Measurements from ENCODE around the gene PRDM16.

PRDM16 gene

DNA sequence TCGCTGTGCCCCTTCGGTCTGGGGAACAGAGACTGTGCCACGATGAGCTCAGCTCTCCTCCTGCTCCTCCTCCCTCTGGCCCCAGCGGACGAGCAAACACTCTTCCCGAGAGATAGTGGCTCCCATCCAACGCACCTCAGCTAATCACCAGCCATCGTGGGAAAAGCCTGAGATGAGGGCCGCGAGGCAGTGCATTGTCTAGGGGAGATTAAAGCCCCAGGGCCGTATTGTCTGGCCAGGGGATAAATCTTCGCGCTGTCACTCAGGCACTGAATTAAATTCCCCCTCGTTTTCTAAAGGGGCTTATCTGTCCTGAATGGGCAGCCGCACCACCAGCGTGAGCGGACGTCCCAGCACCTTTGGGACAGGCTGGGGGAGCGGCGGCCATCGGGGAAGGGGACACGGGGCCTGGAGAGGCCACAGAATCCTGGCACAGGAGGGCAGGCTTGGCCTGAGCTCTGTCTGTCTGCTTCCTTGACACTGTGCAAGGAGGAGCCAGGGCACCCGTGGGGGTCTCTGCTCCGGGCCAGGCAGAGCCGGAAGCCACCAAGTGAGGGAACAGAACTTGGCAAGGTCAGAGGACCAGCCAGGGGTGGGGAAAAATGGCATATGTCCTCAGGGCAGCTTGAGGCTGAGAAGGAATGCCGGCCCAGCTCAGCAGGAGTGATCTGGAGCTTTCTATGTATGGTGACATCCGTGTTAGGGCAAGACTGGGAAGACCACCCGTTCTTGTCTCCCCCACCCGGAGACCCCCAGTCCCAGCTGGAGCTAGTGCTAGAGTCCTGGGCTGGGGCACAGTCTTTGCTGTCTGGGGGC is 32.3 kb downstream of the PRDM16 start:
- DNase-seq (ENCODE audit: low read depth in 1 of 2, low spot score in 1 of 2): no peak
- in situ Hi-C loops (cut with HindIII; ENCODE audit: low pct_unique_long_range_greater_than_20kb, low sequenced_read_pairs): no loop called here
- no peak for TF ChIP-seq JUND (IDR thresholded peaks at IDR 0.05; ENCODE audit: low read depth)

DNA sequence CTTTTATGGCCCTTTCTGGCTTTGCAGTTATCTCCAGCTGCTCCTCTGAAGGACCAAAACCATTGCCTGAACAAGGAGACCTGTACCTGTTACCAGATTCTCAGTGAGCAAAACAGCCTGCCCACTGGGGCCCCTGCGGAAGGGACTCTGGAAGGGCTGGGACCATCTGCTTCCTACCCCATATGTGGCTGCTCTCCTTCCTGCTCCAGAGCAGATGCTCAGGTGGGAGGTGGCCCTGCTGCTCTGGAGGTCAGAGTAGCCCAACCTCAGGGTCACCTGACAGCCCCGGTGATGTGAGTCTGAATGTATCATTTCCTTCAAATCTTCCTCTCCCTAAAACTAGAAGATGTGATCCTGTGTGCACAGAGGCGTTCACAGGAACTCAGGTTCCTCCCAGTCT is 33.6 kb downstream of the PRDM16 start:
- no peak for DNase-seq (ENCODE audit: low read depth in 1 of 2, low spot score in 1 of 2)
- TF ChIP-seq JUND (IDR thresholded peaks at IDR 0.05; ENCODE audit: low read depth): no peak
- in situ Hi-C loops (cut with HindIII; ENCODE audit: low pct_unique_long_range_greater_than_20kb, low sequenced_read_pairs): no loop called here

DNA sequence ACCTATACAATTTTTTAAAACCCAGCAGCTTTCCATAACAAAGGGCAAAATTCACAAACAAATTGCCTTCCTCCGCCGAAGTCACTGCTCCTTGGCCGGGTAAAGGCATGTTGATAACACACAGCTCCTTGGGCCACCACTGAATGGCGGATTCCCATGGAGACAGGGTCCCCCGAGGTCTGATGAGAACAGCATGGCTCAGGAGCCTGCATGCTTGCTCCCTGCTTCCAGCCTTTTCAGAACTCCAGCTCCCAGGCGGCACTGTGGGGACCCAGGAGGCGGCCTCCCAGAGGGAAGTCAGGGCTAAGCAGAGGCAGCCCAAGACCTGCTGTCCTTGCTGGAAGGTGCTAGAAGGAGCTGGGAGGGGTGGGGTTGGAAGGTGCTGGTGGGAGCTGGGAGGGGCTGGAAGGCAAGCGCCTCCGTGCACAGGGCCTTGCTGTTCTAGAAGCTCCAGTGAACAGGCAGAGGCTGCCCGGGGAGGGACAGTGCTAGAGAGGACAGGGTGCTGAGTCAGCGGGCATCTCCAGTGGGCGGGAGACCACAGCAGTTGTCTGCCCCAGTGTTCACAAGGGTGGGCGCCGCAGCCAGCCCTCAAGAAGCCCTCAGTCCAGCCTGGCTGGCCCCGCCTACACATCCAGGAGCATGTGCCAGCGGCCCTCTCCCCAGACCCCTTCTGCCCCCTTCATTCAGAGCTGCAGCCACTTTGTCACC is 35.1 kb downstream of the PRDM16 start:
- in situ Hi-C loops (cut with HindIII; ENCODE audit: low pct_unique_long_range_greater_than_20kb, low sequenced_read_pairs): no loop called here
- DNase-seq (ENCODE audit: low read depth in 1 of 2, low spot score in 1 of 2): no peak
- TF ChIP-seq JUND (IDR thresholded peaks at IDR 0.05; ENCODE audit: low read depth): no peak

DNA sequence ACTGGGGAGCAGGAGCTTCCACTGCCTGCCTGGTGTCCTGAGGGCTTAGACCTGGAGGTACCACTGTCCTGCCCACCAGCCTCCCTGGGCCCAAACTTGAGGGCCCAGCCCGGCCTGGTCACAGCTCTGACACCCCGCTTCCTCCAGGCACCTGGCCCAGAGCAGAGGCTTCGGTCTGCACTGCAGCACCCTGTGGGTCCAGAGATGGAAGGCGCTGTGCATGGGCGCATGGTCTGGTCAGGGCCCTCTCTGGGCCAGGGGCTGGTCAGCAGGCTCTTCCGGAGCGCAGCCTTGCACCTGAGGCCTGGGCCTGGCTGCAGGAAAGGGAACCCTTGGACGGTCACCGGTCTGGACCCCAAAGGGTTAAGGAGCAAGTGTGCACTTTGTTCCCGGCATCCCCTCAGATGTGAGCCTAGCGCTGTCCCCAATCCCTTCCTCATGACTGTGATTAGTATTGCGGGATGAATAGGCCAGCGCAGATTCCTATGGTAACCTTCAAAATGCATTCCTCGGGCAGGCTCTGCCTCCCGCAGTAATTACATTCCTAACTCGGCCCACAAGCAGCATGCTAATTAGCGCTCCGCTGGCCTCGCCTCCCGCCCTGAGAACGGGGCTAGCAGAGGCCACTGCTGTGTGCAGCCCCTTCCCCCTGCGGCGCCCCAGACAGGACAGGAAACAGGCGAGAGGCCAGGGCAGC is 36.3 kb downstream of the PRDM16 start:
- DNase-seq (ENCODE audit: low read depth in 1 of 2, low spot score in 1 of 2): no peak
- no peak for TF ChIP-seq JUND (IDR thresholded peaks at IDR 0.05; ENCODE audit: low read depth)
- in situ Hi-C loops (cut with HindIII; ENCODE audit: low pct_unique_long_range_greater_than_20kb, low sequenced_read_pairs): no loop called here

DNA sequence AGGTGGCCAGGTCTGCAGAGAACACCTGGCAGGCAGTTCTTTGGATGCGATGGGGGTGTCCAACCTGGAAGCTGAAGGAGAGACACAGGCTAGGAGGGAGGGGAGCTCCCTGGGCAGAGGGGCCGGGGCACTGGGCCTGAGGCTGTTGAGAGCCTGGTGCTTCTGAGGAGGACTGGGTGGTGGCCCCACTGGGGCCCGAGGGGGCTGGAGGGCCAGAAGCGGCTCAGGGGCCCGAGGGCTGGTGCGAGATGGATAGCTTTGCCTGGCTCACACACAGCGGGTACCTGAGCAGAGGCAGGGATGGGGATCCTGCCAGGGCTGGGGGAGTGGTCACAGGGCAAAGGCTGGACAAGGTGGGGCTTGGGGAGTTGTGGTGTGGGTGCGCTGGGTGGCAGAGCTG is 37.2 kb downstream of the PRDM16 start:
- TF ChIP-seq JUND (IDR thresholded peaks at IDR 0.05; ENCODE audit: low read depth): no peak
- DNase-seq (ENCODE audit: low read depth in 1 of 2, low spot score in 1 of 2): no peak
- in situ Hi-C loops (cut with HindIII; ENCODE audit: low pct_unique_long_range_greater_than_20kb, low sequenced_read_pairs): no loop called here

DNA sequence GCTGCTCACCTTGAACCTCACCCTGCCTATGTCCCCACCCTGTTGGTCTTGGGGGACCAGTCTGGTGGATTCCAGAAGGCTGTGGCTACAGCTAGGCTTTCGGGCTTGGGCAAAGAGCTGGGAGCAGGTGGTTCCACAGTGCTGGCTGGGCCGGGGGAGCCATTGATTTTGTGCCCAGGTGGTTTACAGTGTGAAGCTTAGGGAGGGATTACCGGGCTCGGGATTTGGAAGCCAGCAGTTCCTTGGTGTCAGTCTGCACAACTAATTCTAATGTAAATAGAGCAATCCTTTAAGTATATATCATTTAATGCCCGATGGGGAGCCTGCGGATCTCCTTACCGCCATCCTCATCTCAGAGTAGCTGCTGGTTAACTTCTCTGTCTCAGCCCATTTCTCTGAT is 38.2 kb downstream of the PRDM16 start:
- no peak for TF ChIP-seq JUND (IDR thresholded peaks at IDR 0.05; ENCODE audit: low read depth)
- in situ Hi-C loops (cut with HindIII; ENCODE audit: low pct_unique_long_range_greater_than_20kb, low sequenced_read_pairs): no loop called here
- no peak for DNase-seq (ENCODE audit: low read depth in 1 of 2, low spot score in 1 of 2)

DNA sequence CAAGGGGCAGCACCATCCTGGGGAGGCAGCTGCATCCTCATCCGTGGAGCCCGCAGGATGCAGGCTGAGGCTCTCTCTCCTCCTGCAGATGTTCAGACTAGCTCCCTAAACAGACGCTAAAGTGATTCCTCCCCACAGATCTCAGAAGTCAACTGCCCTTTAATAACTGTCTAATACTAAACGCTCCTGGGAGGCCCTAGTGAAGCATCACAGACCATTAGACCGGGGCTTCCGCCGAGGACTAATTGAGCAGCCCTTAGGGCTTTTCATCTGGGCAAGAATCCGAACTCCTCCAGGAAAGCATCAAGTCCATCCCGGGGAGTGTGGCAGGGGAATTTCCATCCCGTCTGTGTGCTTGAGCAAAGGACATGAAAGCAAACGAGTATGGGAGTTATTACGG is 40.4 kb downstream of the PRDM16 start:
- in situ Hi-C loops (cut with HindIII; ENCODE audit: low pct_unique_long_range_greater_than_20kb, low sequenced_read_pairs): no loop called here

DNA sequence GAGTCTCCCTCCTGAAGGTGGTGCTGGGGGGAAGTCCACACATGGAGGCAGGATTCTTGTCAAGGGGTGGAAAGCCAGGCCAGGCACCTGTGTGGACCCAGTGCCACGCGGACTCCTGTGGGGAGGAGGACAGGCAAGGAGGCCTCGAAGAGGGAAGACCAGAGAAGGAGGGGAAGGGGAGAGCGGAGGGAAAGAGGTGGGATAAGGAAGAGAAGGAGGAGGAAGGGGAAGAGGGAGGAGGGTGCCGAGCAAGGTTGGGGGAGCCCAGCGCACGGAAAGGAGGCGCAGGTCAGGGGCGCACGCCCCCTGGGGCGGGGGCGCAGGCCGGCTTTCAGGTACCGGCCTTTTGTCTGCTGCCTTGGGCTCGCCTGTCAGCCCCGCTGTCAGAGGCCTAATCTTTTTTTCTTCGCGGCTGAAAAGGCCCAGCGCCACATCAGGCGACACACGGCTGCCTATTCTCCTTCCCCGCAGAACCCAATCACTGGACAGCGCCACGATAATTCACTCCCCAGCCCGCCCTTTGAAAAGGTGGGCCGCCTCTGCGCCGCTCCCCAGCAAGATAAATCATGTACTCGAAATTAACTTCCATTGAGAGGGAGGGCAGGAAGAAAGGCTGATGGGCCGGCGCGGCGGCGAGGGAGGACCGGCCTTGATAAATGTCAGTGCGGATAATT is 42.5 kb downstream of the PRDM16 start:
- TF ChIP-seq JUND (IDR thresholded peaks at IDR 0.05; ENCODE audit: low read depth): no peak
- no peak for DNase-seq (ENCODE audit: low read depth in 1 of 2, low spot score in 1 of 2)
- in situ Hi-C loops (cut with HindIII; ENCODE audit: low pct_unique_long_range_greater_than_20kb, low sequenced_read_pairs): no loop called here

More for the DNA sequence above, 40.4 kb downstream of the PRDM16 start:
- no peak for DNase-seq (ENCODE audit: low read depth in 1 of 2, low spot score in 1 of 2)
- TF ChIP-seq JUND (IDR thresholded peaks at IDR 0.05; ENCODE audit: low read depth): no peak

DNA sequence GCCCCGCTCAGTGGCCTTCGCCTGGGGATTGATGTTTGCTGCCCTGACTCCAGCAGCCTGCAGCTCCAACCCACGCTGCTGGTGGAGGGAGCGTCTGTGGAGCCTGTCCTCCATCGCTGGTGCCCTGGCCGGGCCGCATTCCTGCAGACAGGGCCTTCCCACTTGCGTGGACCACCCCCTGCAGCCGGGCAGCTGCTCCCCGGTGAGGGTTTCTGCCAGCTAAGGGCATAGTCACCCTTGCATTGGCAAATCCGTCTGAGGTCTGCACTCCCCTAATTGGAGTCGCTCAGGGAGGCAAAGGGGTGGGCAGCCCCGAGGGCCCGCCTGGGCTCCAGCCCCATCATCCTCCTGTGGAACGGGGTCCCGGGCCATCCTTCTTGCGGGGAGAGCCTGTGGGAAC is 43.5 kb downstream of the PRDM16 start:
- no peak for TF ChIP-seq JUND (IDR thresholded peaks at IDR 0.05; ENCODE audit: low read depth)
- in situ Hi-C loops (cut with HindIII; ENCODE audit: low pct_unique_long_range_greater_than_20kb, low sequenced_read_pairs): no loop called here
- no peak for DNase-seq (ENCODE audit: low read depth in 1 of 2, low spot score in 1 of 2)

DNA sequence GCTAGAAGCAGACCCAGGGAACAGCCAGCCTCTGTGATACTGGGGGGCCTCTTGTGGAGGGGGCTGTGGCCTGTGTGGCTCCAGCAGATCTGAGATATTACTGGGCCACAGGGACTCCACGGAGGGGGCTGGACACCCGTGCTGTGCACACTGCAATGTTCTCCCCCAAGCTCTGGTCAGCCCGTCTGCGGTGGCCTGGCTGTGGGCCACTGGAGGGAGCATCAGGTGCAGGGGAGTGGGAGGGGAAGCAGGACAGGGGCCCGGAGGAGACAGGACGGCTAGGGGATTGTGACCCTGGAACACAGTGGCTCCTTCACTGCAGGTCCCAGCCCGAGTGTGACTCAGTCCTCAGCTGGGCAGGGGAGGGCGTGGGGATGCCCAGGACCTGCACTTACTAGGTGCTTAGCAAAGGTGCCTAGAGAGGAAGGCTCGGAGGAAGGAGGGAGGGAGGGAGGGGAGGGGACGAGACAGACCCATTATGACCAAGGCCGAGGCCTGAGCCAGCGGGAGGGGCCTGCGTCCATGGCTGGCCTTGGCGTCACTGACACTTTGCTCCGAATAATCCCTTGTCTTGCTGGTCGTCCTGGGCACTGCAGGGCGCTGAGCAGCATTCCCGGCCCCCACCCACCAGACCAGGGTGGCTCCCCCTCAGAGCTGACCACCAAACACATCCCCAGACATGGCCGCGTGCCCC is 44.2 kb downstream of the PRDM16 start:
- no peak for TF ChIP-seq JUND (IDR thresholded peaks at IDR 0.05; ENCODE audit: low read depth)
- in situ Hi-C loops (cut with HindIII; ENCODE audit: low pct_unique_long_range_greater_than_20kb, low sequenced_read_pairs): no loop called here
- DNase-seq (ENCODE audit: low read depth in 1 of 2, low spot score in 1 of 2): no peak

DNA sequence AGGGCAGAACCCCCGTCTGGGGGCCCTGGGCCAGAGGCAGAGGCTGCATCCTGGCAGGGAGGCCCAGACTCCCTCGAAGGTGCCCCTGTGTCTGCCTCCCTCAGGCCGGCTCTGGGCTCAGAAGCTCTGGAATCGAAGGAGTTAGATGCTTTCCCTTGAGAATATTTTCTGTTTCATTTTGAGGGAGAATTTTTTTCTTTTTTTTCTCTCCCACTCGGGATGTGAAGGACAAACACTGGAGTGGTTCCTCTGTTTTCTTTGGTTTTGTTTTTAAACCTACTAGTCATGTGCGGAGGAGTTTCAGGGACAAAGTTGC is 44.7 kb downstream of the PRDM16 start:
- no peak for DNase-seq (ENCODE audit: low read depth in 1 of 2, low spot score in 1 of 2)
- in situ Hi-C loops (cut with HindIII; ENCODE audit: low pct_unique_long_range_greater_than_20kb, low sequenced_read_pairs): no loop called here

DNA sequence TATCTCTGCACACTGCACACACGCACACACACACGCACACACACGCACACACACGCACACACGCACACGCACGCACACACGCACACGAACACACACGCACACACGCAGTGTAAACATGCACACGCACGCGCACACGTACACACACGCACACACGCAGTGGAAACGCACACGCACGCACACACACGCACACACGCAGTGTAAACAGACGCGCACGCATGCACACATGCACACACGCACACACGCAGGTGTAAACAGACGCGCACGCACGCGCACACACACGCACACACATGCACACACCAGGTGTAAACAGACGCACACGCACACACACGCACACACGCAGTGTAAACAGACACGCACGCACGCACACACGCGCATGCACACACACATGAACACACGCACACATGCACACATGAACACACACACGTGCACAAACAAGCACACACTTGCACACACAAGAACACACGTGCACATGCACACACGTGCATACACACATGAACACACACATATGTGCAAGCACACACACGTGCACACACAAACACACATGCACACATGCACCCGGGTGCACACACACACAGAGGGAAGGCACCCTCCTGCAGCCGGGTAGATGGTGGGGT is 45.2 kb downstream of the PRDM16 start:
- TF ChIP-seq JUND (IDR thresholded peaks at IDR 0.05; ENCODE audit: low read depth): no peak
- DNase-seq (ENCODE audit: low read depth in 1 of 2, low spot score in 1 of 2): no peak
- in situ Hi-C loops (cut with HindIII; ENCODE audit: low pct_unique_long_range_greater_than_20kb, low sequenced_read_pairs): no loop called here

More for the DNA sequence above, 44.7 kb downstream of the PRDM16 start:
- no peak for TF ChIP-seq JUND (IDR thresholded peaks at IDR 0.05; ENCODE audit: low read depth)

Data from T47D (cell line).